CD4-positive, CD25-positive, alpha-beta regulatory T cell (primary cell): ENCODE data around the gene NCOA1. TPM values are rescaled to one million over a fixed set of nuclear protein-coding genes. Genes with fewer than 3 reads are reported as not detected.
A peak's percentile ranks its signal among the peaks of the same experiment; 100 is the strongest.
"Not testable (repeated sequence)": the region's sequence is repeated elsewhere in the genome, so short reads cannot be mapped to it uniquely, and the experiment has no call there.

Source experiments
- ATAC-seq, 2 donors: fragments of 150-1000 bp; cut with Tn5 transposase; one replicate each; pipeline ENCODE4 v1.10.0; 2021; ENCODE audit warnings: low read depth in 2 of 2, moderate number of reproducible peaks in 2 of 2, moderate library complexity in 1 of 2
- DNase-seq, 3 donors: peaks; one replicate each; pipeline versions ENCODE4 v3.0.0 to v3.0.0-alpha.2; 2012 to 2022; ENCODE audit warnings: mixed read lengths in 1 of 3
- H3K27ac ChIP-seq: one replicate; pipeline ENCODE4 v1.7.0; 2013; ENCODE audit warnings: mild to moderate bottlenecking, low read length; ENCODE audit not compliant: insufficient read depth, poor library complexity, severe bottlenecking
- H3K27me3 ChIP-seq: one replicate; pipeline ENCODE4 v1.7.0; 2013; ENCODE audit warnings: low read length; ENCODE audit not compliant: control insufficient read depth, insufficient read depth
- H3K36me3 ChIP-seq: one replicate; pipeline ENCODE4 v1.7.0; 2013; ENCODE audit warnings: mild to moderate bottlenecking, low read length, moderate library complexity; ENCODE audit not compliant: control insufficient read depth, insufficient read depth
- H3K4me1 ChIP-seq: 2 replicates; pipeline ENCODE4 v1.7.0; 2013; ENCODE audit warnings: mild to moderate bottlenecking, low read length; ENCODE audit not compliant: insufficient read depth, control insufficient read depth, poor library complexity, severe bottlenecking
- H3K4me3 ChIP-seq: one replicate; pipeline ENCODE4 v1.7.0; 2013; ENCODE audit warnings: low read depth, mild to moderate bottlenecking, low read length, moderate library complexity
- H3K9me3 ChIP-seq, 2 experiments: 1 replicate in 1 of 2; 2 replicates in 1 of 2; pipeline ENCODE4 v1.7.0; 2013; ENCODE audit warnings: low read length in 2 of 2, mild to moderate bottlenecking in 1 of 2, moderate library complexity in 1 of 2; ENCODE audit not compliant: control insufficient read depth in 2 of 2
- H3K27ac Mint-ChIP-seq, 3 donors: one replicate each; pipeline ENCODE4 v1.8.0; 2020 to 2022; ENCODE audit warnings: mild to moderate bottlenecking in 3 of 3, mixed read lengths in 3 of 3, moderate library complexity in 2 of 3
- H3K27me3 Mint-ChIP-seq: one replicate; pipeline ENCODE4 v1.8.0; 2022; ENCODE audit warnings: mild to moderate bottlenecking, mixed read lengths
- H3K36me3 Mint-ChIP-seq: one replicate; pipeline ENCODE4 v1.8.0; 2020; ENCODE audit warnings: mixed read lengths
- H3K4me1 Mint-ChIP-seq, 4 donors: one replicate each; pipeline ENCODE4 v1.8.0; 2020 to 2022; ENCODE audit warnings: mixed read lengths in 4 of 4, mild to moderate bottlenecking in 1 of 4
- H3K4me3 Mint-ChIP-seq, 4 donors: one replicate each; pipeline ENCODE4 v1.8.0; 2020 to 2022; ENCODE audit warnings: mild to moderate bottlenecking in 4 of 4, mixed read lengths in 4 of 4, moderate library complexity in 3 of 4
- H3K9me3 Mint-ChIP-seq, 7 donors: one replicate each; pipeline ENCODE4 v1.8.0; 2020 to 2022; ENCODE audit warnings: mixed read lengths in 7 of 7, mild to moderate bottlenecking in 3 of 7, moderate library complexity in 2 of 7
- polyA plus RNA-seq, 4 donors: library from polyadenylated mRNA; unstranded; fragments of 300-500 nt; fragmentation: Illumina TruSeq; gene quantifications; one replicate each; pipeline ENCODE4 v1.2.3, GENCODE V29; 2021
- total RNA-seq: library from RNA; stranded (reverse); gene quantifications from one replicate; pipeline ENCODE4 v1.2.3, GENCODE V29; 2022

The NCOA1 gene
- total and polyA plus RNA-seq, 5 donors from 2014 or later: 9.0 to 53.6 (median 15.2) TPM

DNA sequence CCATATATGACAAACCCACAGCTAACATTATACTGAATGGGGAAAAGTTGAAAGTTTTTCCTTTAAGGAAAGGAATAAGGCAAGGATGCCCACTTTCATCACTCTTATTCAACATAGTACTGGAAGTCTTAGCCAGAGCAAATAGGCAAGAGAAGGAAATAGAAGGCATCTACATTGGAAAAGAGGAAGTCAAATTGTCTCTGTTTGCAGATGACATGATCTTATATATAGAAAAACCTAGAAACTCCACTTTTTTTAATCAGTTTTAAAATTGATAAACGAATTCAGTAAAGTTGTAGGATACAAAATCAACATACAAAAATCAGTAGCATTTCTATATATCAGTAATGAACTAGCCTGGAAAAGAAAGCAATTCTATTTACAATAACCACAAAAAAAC is 90.9 kb downstream of the NCOA1 start:
- not testable (repeated sequence) for H3K27ac Mint-ChIP-seq, H3K9me3 ChIP-seq, H3K27me3 Mint-ChIP-seq, H3K27me3 ChIP-seq, H3K9me3 Mint-ChIP-seq, DNase-seq, H3K27ac ChIP-seq, H3K36me3 ChIP-seq, H3K4me3 ChIP-seq, H3K4me3 Mint-ChIP-seq, ATAC-seq
- Mint-ChIP-seq H3K4me1 (peaks cover 24 to 62% (median 48%) of the 10 kb centered on the region in 4 donors), H3K36me3 (peaks cover 20% of the 10 kb centered on the region)
- H3K4me1 ChIP-seq: peaks cover 37% of the 10 kb centered on the region

DNA sequence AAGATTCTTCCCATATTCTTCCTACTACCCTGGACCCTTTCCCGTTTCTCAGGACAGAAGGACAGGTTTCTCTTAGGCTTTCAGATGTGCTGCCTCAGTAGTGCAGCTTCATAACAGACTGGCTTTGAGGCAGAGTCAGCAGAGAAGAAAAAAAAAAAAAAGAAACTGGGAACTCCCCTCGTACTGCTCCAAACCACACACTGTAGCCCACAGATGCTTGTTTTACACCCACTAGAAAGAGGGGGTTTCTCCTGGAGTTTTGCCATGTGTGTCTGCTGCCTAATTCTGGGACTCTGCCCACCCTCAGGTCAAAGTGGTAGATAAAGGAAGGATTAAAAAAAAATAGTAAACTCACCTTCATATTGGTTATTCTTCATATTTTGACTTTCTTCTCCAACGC is 95.9 kb downstream of the NCOA1 start:
- Mint-ChIP-seq H3K27ac (peak overlapping the region in 2 of 3 donors; percentile 1 to 56), H3K9me3 (peaks cover 0 to 2% (median 0%) of the 10 kb centered on the region in 7 donors), H3K36me3 (peaks cover 29% of the 10 kb centered on the region), H3K4me3 (no peak overlapping the region), H3K27me3 (no peaks in the 10 kb centered on the region), H3K4me1 (peaks cover 33 to 43% (median 38%) of the 10 kb centered on the region in 4 donors)
- no peaks in the 10 kb centered on the region for H3K27me3 ChIP-seq
- peaks cover 9% of the 10 kb centered on the region for H3K36me3 ChIP-seq
- peak in 1 of 2 donors; percentile 50 for ATAC-seq
- H3K9me3 ChIP-seq: no peaks in the 10 kb centered on the region
- peak in 1 of 3 donors; percentile 3 for DNase-seq
- H3K27ac ChIP-seq: no peak overlapping the region
- H3K4me1 ChIP-seq: peaks cover 13% of the 10 kb centered on the region
- no peak overlapping the region for H3K4me3 ChIP-seq

DNA sequence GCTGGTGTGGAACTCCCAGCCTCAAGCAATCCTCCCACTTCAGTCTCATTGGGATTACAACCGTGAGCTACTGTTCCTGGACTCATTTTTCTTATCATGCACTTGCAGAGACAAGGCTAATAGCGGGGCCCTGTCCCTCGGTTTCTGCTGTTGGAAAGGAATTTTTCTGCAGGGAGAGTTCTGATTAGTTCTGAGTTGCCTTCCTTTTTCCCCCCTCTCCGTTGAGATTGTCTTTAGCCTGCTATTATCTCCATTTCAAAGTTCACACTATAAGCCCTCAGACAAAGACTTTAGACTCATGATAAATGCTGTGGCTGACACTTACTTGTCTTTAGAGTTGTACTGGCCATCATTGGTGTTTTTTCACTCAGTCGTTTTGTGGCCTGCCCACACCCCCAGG is 97.2 kb downstream of the NCOA1 start:
- Histone ChIP-seq H3K27me3 (no peaks in the 10 kb centered on the region), H3K27ac (no peak overlapping the region), H3K4me1 (peaks cover 13% of the 10 kb centered on the region), H3K9me3 (no peaks in the 10 kb centered on the region), H3K4me3 (no peak overlapping the region), H3K36me3 (peaks cover 9% of the 10 kb centered on the region)
- ATAC-seq: no peak
- H3K4me3 Mint-ChIP-seq: peak overlapping the region in 1 of 4 donors; percentile 18
- no peaks in the 10 kb centered on the region for H3K9me3 Mint-ChIP-seq
- peaks cover 29% of the 10 kb centered on the region for H3K36me3 Mint-ChIP-seq
- peaks cover 27 to 50% (median 39%) of the 10 kb centered on the region in 4 donors for H3K4me1 Mint-ChIP-seq
- H3K27ac Mint-ChIP-seq: peak overlapping the region in 1 of 3 donors; percentile 37
- no peak for DNase-seq
- no peaks in the 10 kb centered on the region for H3K27me3 Mint-ChIP-seq

DNA sequence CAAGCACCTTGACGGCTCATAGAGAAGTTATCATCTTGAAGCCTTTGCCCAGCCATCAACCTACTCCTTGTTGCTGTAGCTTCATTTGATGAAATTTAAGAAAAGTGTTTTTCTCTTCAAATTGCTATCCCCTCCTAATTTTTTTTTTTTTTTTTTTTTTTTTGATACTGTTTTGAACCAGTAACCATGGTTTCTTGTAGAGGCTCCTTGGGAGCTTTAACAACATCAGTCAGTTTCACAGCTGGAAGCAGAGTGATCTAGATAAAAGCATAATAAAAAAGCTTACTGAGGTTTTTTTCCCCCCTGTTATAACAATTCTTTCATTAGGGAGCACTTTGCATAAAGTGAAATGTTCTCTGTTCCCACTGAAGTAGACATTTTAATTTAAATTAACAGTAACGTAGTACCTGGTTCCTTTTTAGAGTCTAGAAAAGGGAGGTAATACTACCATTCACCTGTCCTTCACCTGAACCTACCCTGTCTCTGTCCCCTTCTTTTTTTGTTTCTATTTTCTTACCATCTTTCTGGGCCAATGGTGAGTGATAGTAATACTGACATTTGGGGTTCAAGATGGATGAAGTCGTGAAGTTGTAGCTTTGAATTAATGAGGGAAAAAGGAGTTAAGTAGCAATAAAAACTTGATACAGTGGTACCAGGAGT is 101.5 kb downstream of the NCOA1 start:
- no peaks in the 10 kb centered on the region for H3K27me3 ChIP-seq
- H3K4me3 ChIP-seq: no peak overlapping the region
- Mint-ChIP-seq H3K4me3 (no peak overlapping the region), H3K27ac (no peak overlapping the region), H3K27me3 (no peaks in the 10 kb centered on the region), H3K9me3 (no peaks in the 10 kb centered on the region), H3K36me3 (peaks cover 14% of the 10 kb centered on the region), H3K4me1 (peaks cover 16 to 45% (median 28%) of the 10 kb centered on the region in 4 donors)
- no peaks in the 10 kb centered on the region for H3K9me3 ChIP-seq
- no peak for DNase-seq
- peaks cover 9% of the 10 kb centered on the region for H3K36me3 ChIP-seq
- ATAC-seq: no peak
- no peaks in the 10 kb centered on the region for H3K4me1 ChIP-seq
- no peak overlapping the region for H3K27ac ChIP-seq

DNA sequence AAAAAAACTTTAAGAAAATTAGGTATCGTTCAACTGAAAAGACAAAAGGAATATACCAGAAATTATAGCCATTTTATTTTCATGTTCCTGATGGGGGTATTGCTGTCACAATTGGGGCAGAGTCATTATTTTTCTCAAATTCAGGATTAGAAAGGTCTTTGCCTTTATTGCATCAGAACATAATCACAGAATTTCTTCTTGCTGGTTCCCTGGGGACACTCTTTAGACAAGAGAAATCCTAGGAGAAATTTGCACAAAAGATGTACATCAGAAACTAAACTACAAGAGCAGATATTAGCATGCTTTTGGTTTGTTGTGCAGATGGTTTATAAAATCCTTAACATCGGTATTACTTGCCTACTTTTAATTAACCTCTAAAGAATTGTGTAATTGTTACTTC is 103.2 kb downstream of the NCOA1 start:
- Mint-ChIP-seq H3K4me3 (no peak overlapping the region), H3K27ac (no peak overlapping the region), H3K9me3 (no peaks in the 10 kb centered on the region), H3K36me3 (peaks cover under 1% of the 10 kb centered on the region), H3K27me3 (no peaks in the 10 kb centered on the region), H3K4me1 (peaks cover 10 to 48% (median 24%) of the 10 kb centered on the region in 4 donors)
- Histone ChIP-seq H3K4me3 (no peak overlapping the region), H3K9me3 (no peaks in the 10 kb centered on the region), H3K4me1 (no peaks in the 10 kb centered on the region), H3K27me3 (no peaks in the 10 kb centered on the region), H3K27ac (no peak overlapping the region), H3K36me3 (no peaks in the 10 kb centered on the region)
- no peak for DNase-seq
- ATAC-seq: no peak

DNA sequence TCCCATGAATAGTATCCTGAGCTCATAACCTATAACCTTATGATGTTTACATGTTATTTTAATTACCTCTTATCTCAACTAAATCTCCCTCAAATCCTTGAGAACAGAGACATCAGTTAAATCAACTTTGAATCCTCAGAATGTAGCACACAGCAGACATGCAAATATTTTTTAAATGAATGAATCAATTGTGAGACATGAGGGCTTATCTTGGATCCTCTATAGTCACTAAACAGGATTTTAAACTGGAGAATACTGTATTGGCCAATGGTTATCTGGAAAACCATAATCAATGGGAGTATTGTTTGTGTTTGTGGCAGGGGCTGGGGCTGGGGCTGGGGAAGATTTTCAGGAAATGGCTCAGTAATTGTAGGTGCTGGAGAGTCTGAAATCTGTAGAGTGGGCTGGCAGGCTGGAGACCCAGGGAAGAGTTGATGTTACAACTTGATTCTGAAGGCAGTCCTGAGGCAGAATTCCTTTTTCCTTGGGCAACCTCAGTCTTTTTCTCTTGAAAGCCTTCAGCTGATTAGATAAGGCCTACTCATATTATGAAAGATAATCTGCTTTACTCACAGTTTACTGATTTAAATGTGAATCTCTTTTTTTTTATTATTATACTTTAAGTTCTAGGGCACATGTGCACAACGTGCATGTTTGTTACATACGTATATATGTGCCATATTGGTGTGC is 106.3 kb downstream of the NCOA1 start:
- no peaks in the 10 kb centered on the region for H3K9me3 ChIP-seq
- no peak overlapping the region for H3K4me3 ChIP-seq
- DNase-seq (no peak), ATAC-seq (no peak)
- H3K4me1 Mint-ChIP-seq: peaks cover 4 to 28% (median 16%) of the 10 kb centered on the region in 4 donors
- no peaks in the 10 kb centered on the region for H3K36me3 ChIP-seq
- H3K9me3 Mint-ChIP-seq: no peaks in the 10 kb centered on the region
- H3K27ac Mint-ChIP-seq: peak overlapping the region in 2 of 3 donors; percentile 23 to 59
- H3K36me3 Mint-ChIP-seq: no peaks in the 10 kb centered on the region
- H3K27ac ChIP-seq: no peak overlapping the region
- peak overlapping the region in 1 of 4 donors; percentile 47 for H3K4me3 Mint-ChIP-seq
- H3K4me1 ChIP-seq: no peaks in the 10 kb centered on the region
- H3K27me3 ChIP-seq: no peaks in the 10 kb centered on the region
- H3K27me3 Mint-ChIP-seq: no peaks in the 10 kb centered on the region

DNA sequence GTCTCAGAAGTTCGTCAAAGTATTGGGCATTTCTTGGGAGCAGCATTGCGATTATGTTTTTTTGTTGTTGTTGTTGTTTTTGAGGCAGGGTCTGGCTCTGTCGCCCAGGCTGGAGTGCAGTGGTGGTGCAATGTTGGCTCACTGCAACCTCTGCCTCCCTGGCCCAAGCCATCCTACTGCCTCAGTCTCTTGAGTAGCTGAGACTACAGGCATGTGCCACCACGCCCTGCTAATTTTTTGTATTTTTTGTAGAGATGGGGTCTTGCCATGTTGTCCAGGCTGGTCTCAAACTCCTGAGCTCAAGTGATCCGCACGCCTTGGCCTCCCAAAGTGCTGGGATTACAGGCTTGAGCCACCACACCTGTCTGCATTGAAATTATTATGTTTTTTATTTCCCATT is 109.1 kb downstream of the NCOA1 start:
- not testable (repeated sequence) for H3K4me1 ChIP-seq, H3K9me3 ChIP-seq, H3K9me3 Mint-ChIP-seq, H3K4me3 Mint-ChIP-seq, H3K27ac ChIP-seq, DNase-seq, H3K27me3 ChIP-seq, H3K27ac Mint-ChIP-seq, H3K4me3 ChIP-seq, ATAC-seq, H3K36me3 ChIP-seq, H3K27me3 Mint-ChIP-seq
- H3K4me1 Mint-ChIP-seq: peaks cover 14 to 40% (median 22%) of the 10 kb centered on the region in 4 donors
- peaks cover 16% of the 10 kb centered on the region for H3K36me3 Mint-ChIP-seq
